H7 (cell line): ENCODE results near the gene ZCCHC24. TPM values are rescaled to one million over a fixed set of nuclear protein-coding genes. Genes with fewer than 3 reads are reported as not detected.

ENCODE experiments used
- DNase-seq: peaks from one replicate; pipeline ENCODE4 v3.0.0; 2012
- H3K27me3 ChIP-seq: 2 replicates; pipeline ENCODE4 v1.6.0; 2011; ENCODE audit warnings: mild to moderate bottlenecking, low read length; ENCODE audit not compliant: control insufficient read depth, insufficient read depth
- H3K36me3 ChIP-seq: replicated peaks from 2 replicates; pipeline ENCODE4 v1.5.1; 2011; ENCODE audit warnings: low read length; ENCODE audit not compliant: control insufficient read depth, insufficient read depth
- H3K4me3 ChIP-seq: 2 replicates; pipeline ENCODE4 v1.5.1; 2011; ENCODE audit warnings: low read depth, mild to moderate bottlenecking, control low read depth, low read length, moderate library complexity; ENCODE audit not compliant: insufficient read depth
- total RNA-seq: library from RNA; depleted of rRNA; stranded (reverse); fragments of >200 nt; shearing (Covaris generic); gene quantifications from 2 replicates; pipeline ENCODE4 v1.2.3, GENCODE V29; 2014

The ZCCHC24 gene
- total RNA-seq, 1 experiment from 2014 or later: 9.0 TPM

GRCh38 chr10:79359816-79360498 lies 85.5 kb downstream of the ZCCHC24 start:
- Histone ChIP-seq H3K36me3 (no peaks in the 10 kb centered on the region; the same call in 1 of the 2 replicates), H3K4me3 (no peak overlapping the region), H3K27me3 (no peaks in the 10 kb centered on the region)
- no peak for DNase-seq

- DNase-seq: no peak
- Histone ChIP-seq H3K27me3 (no peaks in the 10 kb centered on the region), H3K36me3 (peaks cover 8% of the 10 kb centered on the region), H3K4me3 (no peak overlapping the region)
These were observed 86.6 kb downstream of the ZCCHC24 start for GRCh38 chr10:79358811-79359210.

GRCh38 chr10:79357180-79357579 lies 88.2 kb downstream of the ZCCHC24 start:
- Histone ChIP-seq H3K27me3 (no peaks in the 10 kb centered on the region), H3K4me3 (no peak overlapping the region), H3K36me3 (peaks cover 19% of the 10 kb centered on the region)
- DNase-seq: no peak

- DNase-seq: no peak
- Histone ChIP-seq H3K36me3 (peaks cover 26% of the 10 kb centered on the region), H3K27me3 (no peaks in the 10 kb centered on the region), H3K4me3 (no peak overlapping the region)
These were observed 89.3 kb downstream of the ZCCHC24 start for GRCh38 chr10:79356104-79356503.

GRCh38 chr10:79355420-79356017 lies 89.9 kb downstream of the ZCCHC24 start:
- peaks cover 30% of the 10 kb centered on the region for H3K36me3 ChIP-seq
- peak; percentile 6 for DNase-seq
- no peaks in the 10 kb centered on the region for H3K27me3 ChIP-seq

GRCh38 chr10:79354615-79355014 lies 90.8 kb downstream of the ZCCHC24 start:
- no peaks in the 10 kb centered on the region for H3K27me3 ChIP-seq
- peaks cover 38% of the 10 kb centered on the region for H3K36me3 ChIP-seq
- DNase-seq: no peak
- no peak overlapping the region for H3K4me3 ChIP-seq

More at GRCh38 chr10:79355420-79356017, 89.9 kb downstream of the ZCCHC24 start:
- H3K4me3 ChIP-seq: no peak overlapping the region

- peak; percentile 11 for DNase-seq
- peaks cover 43% of the 10 kb centered on the region for H3K36me3 ChIP-seq
- no peak overlapping the region for H3K4me3 ChIP-seq
- no peaks in the 10 kb centered on the region for H3K27me3 ChIP-seq
These were observed 91.3 kb downstream of the ZCCHC24 start for GRCh38 chr10:79354141-79354540.

- peak; percentile 14 for DNase-seq
- Histone ChIP-seq H3K4me3 (no peak overlapping the region), H3K27me3 (no peaks in the 10 kb centered on the region), H3K36me3 (peaks cover 45% of the 10 kb centered on the region)
These were observed 91.7 kb downstream of the ZCCHC24 start for GRCh38 chr10:79353726-79354125.

GRCh38 chr10:79353000-79353406 lies 92.4 kb downstream of the ZCCHC24 start:
- DNase-seq: peak; percentile 6
- no peaks in the 10 kb centered on the region for H3K27me3 ChIP-seq
- H3K36me3 ChIP-seq: peaks cover 46% of the 10 kb centered on the region
- H3K4me3 ChIP-seq: no peak overlapping the region

- DNase-seq: peak; percentile 31
- Histone ChIP-seq H3K27me3 (no peaks in the 10 kb centered on the region), H3K36me3 (peaks cover 46% of the 10 kb centered on the region), H3K4me3 (no peak overlapping the region)
These were observed 93.2 kb downstream of the ZCCHC24 start for GRCh38 chr10:79352035-79352877.

- Histone ChIP-seq H3K27me3 (no peaks in the 10 kb centered on the region), H3K4me3 (no peak overlapping the region), H3K36me3 (peaks cover 46% of the 10 kb centered on the region)
- peak; percentile 19 for DNase-seq
These were observed 94.1 kb downstream of the ZCCHC24 start for GRCh38 chr10:79351332-79351731.

- DNase-seq: peak; percentile 25
- peaks cover 46% of the 10 kb centered on the region for H3K36me3 ChIP-seq
- H3K27me3 ChIP-seq: no peaks in the 10 kb centered on the region
- no peak overlapping the region for H3K4me3 ChIP-seq
These were observed 94.8 kb downstream of the ZCCHC24 start for GRCh38 chr10:79350407-79351154.

GRCh38 chr10:79349766-79350406 lies 95.5 kb downstream of the ZCCHC24 start:
- H3K4me3 ChIP-seq: no peak overlapping the region
- DNase-seq: peak; percentile 19
- no peaks in the 10 kb centered on the region for H3K27me3 ChIP-seq
- H3K36me3 ChIP-seq: peaks cover 46% of the 10 kb centered on the region

GRCh38 chr10:79349072-79349491 lies 96.3 kb downstream of the ZCCHC24 start:
- Histone ChIP-seq H3K4me3 (no peak overlapping the region), H3K36me3 (peaks cover 40% of the 10 kb centered on the region), H3K27me3 (no peaks in the 10 kb centered on the region)
- peak; percentile 14 for DNase-seq
